ENCODE measurements around the gene ST6GALNAC2.

The ST6GALNAC2 gene

DNA sequence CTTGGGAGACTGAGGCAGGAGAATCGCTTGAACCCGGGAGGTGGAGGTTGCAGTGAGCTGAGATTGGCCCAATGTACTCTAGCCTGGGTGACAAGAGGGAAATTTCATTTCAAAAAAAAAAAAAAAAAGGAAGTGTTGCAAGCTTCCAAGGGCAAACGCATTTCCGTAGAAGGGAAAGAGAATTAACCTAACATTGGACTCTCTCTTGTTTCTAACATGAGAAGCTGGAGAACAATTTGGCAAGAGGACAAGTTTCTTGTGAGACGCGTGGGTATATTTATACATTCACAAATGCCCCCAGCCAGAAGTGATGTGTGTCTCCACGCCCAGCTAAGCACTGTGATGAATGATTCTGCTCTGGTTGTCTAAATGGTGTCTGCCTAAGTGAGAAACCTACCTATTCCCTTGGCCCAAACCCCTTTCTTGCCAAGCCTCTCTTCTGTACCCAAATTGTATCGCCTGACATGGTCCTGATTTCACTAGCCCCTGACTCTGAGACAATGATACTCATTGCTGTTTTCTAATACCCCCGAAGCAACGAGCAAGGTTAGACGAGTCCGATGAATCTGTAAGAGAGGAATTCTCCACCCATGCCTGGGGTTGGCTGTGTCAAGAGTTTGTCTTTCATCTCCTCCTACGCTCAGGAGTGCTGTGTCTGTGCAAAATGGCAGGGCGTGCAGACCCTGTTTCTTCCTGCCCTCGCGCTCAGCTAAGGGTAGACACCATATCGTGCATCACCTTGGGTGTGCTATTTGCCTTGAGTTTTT lies 14.2 kb upstream of the ST6GALNAC2 start:
- no peak for DNase-seq (ENCODE audit: low read depth)

- no peak for DNase-seq (ENCODE audit: low read depth)
These were observed 12.4 kb upstream of the ST6GALNAC2 start for GRCh38 chr17:76598004-76598439.

DNA sequence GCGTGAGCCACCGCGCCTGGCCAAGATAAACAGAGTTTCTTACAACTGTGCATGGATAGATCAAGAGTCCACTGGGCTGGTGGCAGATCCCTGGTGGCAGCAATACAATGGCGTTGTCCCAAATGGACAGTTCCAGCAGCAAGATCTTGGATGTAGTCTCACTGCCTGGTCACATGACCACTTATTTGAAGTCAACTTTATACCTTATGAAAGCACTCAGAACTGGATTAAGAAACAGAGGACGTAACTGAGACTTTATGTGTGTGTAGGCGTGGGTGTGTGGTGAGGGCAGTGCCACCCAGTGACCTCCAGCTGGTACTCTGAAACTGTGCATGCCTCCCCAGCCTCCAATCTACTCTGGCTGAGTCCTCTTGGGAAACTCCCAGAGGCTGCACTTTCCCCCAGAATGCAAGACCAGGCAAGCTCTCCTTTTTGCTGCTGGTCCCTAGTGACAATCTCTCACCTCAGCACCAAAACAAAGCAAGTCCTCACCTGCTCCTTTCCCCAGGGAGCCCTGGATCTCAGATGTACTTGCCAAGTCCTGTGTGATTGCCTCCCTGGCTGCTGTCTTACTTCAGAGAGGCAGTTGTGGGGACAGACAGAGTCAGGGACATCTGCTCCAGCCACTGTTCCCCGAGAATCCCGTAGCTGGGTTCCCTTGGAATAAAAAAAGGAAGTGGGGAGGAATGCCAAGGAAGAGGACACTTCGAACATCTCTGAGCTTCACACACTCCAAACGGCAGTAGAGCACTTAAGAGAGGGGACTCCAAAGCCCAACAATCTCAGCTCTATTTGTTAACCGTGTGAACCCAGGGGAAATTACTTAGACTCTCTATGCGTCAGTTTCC lies 11.7 kb upstream of the ST6GALNAC2 start:
- DNase-seq (ENCODE audit: low read depth) = no peak

GRCh38 chr17:76594690-76595089 lies 9.0 kb upstream of the ST6GALNAC2 start:
- DNase-seq (ENCODE audit: low read depth) = no peak

DNA sequence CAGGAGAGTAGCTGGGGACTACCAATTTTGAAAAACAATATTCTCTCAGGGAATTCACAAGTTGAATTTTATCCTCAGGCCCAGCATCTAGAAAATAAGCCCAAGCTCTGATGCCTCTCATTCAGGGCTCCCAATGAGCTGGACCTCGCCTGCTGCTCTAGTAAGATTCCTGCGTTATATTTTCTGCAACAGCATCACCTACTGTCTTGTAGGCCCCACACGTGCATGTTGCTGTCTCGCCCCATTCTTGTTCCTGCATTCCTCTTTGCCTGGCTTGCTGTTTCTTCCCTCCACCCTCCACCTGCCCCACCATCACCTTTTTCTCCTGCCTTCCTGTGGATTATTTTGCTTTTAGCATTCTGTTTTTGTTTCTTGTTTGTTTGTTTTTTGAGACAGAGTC lies 8.3 kb upstream of the ST6GALNAC2 start:
- no peak for DNase-seq (ENCODE audit: low read depth)

- no peak for DNase-seq (ENCODE audit: low read depth)
These were observed 7.7 kb upstream of the ST6GALNAC2 start for GRCh38 chr17:76593384-76593826.

DNA sequence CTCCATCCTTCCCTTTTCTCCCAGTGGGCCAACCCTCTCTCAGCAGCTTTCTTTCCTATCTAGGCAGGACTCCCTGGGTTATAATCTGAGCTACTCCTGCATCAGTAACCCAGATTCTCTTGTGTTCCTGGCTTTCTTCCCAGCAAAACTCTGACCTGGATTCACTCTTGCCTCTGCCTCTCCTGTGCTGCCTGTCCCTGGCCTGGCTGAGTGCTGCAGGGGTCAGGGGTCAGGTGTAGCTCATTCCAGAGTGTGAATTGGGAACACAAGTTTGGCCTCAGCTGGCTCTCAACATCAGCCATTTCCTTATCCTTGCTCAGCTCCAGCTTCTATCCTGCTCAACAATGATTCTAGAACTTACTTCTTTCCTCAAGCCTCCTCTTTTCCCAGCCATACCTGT lies 2.5 kb upstream of the ST6GALNAC2 start:
- no peak for DNase-seq (ENCODE audit: low read depth)

DNA sequence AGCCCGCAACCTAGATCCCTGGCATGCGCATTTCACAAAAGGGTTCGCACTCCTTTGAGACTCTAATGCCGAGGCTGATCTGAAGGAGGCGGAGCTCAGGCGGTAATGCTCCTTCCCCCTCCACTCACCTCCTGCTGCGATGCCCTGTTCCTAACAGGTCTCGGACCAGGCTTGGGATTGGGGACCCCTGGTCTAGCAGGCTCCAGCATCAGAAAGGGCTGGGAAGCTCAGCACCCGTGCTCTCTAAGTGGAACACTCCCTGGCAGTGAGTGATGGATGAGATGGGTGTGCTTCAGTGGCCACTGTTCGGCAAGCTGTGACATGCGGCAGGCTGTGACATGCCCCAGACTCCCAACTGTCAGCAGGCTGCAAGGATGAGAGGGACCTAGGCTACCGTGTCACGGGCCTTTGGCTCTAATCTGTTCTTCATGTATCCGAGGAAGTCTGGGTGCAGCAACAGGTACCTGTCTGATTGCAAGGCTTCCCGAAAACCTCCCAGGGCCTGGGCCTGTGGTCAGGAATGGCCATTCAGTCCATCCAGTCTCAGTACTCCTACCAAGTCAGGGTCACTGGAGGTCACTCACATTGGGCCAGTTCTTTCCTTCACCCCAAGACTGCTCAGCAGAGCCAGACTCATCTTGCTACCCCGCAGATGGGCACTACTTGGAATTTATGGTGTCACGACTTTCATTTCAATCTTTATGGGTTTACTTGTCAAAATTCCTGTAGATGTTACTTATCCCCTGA lies 1.3 kb upstream of the ST6GALNAC2 start:
- DNase-seq (ENCODE audit: low read depth) = no peak

DNA sequence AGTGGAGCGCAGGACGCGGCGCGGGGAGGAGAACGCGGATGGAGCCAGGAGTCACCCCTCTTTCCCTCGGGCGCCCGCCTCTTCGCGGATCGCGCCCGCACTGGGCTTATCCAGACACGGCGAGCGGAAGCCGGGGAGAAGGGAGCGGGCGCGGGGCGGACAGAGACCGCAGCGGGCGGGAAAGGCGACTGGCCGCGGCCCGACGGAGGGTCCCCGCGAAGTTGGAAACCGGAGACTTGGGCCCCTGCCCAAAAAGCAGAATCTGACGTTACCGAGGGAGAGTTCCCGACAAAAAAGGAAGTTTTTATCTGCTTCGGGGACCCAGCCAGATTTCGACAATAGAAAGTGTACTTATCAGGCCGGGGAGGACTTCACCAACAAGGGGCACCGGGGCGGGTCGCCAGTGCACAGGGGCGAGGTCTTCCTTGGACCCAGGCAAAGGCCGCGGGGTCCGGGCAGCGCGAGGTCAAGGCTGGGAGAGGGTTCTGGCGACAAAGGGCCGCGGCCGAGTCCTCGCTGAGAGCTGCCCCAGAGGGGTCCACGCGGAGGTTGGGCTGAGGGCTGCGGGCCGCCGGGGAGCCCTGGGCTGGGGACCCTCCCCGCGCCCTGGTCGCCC lies 519 bp downstream of the ST6GALNAC2 start:
- no peak for DNase-seq (ENCODE audit: low read depth)

DNA sequence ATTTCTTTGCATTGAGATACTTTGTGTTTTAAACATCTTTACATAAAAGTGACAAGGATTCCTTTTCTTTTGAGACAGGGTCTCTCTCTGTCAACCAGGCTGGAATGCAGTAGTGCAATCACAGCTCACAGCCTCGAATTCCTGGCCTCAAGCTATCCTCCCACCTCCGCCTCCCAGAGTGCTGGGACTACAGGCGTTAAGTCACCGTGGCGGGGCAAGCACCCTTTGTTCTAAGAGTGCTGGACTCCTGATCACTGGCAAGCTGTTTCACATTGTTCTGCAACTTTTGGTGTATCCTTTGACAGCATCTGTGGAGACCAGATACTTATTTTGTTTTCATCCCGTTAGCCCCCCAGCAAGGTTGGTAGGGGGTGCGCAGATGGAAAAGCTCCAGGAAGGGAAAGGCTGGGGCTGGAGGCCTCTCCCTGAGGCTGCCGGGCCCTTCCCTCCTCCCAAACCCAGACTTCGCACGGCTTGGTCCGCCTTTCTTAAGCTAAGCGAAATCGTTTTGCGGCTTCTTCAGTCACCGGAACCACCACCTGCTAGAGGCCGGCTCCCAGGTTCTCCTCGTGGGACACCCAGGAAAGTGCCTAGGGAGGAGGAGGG lies 1.1 kb downstream of the ST6GALNAC2 start:
- DNase-seq (ENCODE audit: low read depth) = no peak

DNA sequence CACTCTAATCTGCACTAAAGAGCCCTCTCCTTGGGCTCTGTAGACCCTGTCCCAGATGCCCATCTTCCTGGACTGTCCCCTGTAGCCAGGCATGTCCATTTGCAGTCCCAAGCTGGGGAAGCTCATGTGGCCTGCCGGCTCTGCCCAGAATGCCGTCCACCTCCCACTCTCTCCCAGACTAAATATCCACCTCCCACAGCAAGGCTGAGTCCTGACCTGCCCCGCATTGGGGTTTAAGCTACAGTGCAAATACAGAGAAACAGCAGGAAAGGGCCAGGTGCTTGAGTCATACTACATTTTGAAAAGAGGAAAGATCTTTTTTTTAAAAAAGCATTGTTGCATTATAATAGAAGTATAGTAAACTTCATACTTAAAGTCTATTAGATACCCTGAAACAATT lies 3.0 kb downstream of the ST6GALNAC2 start:
- no peak for DNase-seq (ENCODE audit: low read depth)

DNA sequence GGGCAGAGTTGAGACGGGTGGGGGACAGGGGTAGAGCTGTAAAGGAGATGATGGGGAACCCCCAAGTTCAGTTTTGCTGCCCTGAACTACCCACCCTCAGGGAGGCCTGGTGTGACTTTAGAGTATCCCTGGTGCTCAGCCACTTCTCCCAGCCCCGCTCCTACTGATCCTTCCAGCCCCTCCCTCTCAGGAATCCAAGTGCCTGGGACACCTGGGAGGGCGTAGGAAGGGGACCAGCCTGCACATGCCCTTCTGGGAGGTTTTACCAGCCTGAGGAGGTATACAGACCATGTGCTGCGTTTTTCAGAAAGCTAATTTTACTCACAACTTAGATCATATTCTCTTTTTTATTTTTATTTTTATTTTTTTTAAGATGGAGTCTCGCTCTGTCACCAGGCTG lies 4.1 kb downstream of the ST6GALNAC2 start:
- no peak for DNase-seq (ENCODE audit: low read depth)

GRCh38 chr17:76579281-76579680 lies 6.4 kb downstream of the ST6GALNAC2 start:
- no peak for DNase-seq (ENCODE audit: low read depth)

DNA sequence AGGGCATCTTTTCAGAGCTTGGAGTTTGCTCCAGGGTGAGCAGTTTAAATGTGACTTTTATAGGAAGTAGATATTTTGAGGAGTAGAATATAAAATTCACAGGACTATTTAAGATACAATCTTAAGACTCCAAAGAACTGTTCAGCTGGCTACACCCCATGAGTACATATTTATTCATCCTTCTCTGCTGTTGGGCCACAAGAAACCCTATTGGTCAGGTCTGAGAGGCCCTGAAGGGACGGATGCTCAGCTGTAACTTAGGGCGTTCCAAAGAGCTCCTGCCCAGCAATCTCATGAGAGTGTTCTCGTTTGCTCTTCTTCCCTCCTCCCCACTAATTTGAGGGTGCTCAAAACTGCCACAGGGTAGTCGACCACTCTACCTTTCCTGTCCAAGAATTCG lies 7.3 kb downstream of the ST6GALNAC2 start:
- DNase-seq (ENCODE audit: low read depth) = no peak

- DNase-seq (ENCODE audit: low read depth) = no peak
These were observed 7.8 kb downstream of the ST6GALNAC2 start for GRCh38 chr17:76577876-76578275.

DNA sequence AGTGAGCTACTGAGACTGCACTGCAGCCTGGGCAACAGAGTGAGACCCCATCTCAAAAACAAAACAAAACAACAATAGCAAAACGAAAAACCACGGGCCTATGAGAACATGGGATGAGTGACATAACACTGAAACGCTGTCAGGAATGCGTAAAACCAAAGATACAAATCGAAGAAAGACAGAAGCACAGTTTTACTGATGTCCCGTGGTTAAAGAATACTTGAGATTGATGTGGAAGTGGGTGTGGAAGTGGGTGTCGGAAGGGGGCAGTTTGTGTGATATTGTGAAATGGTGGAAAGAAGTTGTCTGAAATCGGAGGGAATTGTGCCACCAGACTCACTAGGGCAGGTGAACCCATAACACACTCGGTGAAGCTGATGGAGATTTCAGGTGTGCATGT lies 9.5 kb downstream of the ST6GALNAC2 start:
- no peak for DNase-seq (ENCODE audit: low read depth)

DNA sequence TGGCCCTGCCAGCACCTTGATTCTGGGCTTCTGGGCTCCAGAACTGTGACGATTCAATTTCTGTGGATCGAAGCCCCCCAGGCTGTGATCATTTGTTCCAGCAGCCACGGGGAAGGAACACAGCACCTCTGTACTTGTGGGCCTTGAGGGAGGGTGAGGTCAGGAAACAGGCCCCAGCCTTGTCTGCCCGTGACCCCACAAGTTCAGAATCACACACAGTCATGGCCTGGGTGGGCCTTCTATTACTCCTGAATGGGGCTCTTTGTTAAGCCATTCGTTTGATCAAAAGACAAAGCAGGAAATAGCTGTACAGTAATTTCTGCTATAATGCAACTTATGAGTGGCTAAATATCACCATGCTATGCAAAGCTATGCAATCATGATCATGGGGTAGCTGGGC lies 10.1 kb downstream of the ST6GALNAC2 start:
- DNase-seq (ENCODE audit: low read depth) = no peak

DNA sequence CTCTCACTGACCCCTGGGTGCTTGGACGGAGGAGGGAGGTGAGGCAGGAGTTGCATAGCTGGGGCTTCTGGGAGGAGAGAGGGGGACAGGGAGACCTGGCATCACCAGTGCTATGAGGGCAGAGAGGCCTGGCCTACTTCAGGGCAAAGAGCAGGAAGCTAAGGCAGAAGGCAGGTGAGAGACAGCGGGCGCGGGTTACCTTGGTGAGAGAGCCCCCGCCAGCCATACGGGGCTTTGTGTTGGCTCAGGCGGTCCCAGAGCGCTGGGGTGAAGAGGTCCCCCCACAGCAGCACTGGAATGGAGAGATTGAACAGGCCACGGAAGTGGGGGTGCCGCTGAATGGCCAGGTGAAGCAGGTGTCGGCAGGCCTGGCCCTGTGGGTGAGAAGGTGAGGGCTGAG lies 11.5 kb downstream of the ST6GALNAC2 start:
- no peak for DNase-seq (ENCODE audit: low read depth)

DNA sequence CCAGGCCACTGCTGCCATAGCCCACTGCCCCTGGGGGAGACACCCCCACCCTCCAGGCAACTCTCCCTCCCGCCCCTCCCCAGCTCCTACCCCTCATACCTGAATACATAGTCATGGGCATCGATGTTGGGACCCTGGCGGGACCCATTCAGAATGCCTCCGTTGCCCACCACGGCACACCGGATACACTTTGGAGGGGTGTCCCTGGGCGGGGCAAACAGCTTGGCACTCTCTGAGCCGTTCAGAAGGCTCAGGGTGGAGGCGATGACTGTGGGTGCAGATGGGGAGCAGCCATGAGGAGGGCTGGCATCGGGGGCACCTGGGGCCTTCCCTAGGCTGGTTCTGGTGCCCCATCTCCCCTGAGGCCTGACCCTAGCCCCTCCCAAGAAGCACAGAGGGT lies 12.6 kb downstream of the ST6GALNAC2 start:
- no peak for DNase-seq (ENCODE audit: low read depth)

- no peak for DNase-seq (ENCODE audit: low read depth)
These were observed 13.3 kb downstream of the ST6GALNAC2 start for GRCh38 chr17:76572201-76572910.

- DNase-seq (ENCODE audit: low read depth) = no peak
These were observed 14.7 kb downstream of the ST6GALNAC2 start for GRCh38 chr17:76570877-76571471.
